ENCODE results near the gene C13orf46. TPM values are rescaled to one million over a fixed set of nuclear protein-coding genes. Genes with fewer than 3 reads are reported as not detected.

Gene C13orf46
- total RNA-seq, 1 donor from 2014 or later, result 0.33 TPM

- Histone ChIP-seq H3K4me3 (no peak overlapping the region), H3K36me3 (no peaks in the 10 kb centered on the region), H3K9me3 (replicated peaks) (no peaks in the 10 kb centered on the region), H3K27ac (replicated peaks) (no peak overlapping the region), H3K4me1 (peaks cover 31% of the 10 kb centered on the region), H3K27me3 (ENCODE audit: low read depth) (peaks cover 32% of the 10 kb centered on the region)
- no peak for TF ChIP-seq CTCF (IDR thresholded peaks at IDR 0.05; ENCODE audit: borderline replicate concordance)
- intact Hi-C loops (cut with micrococcal nuclease), result no loop called here
- no peak for DNase-seq
These were observed 37.5 kb downstream of the C13orf46 start for GRCh38 chr13:113936166-113936965.

GRCh38 chr13:113935001-113935844 is 38.7 kb downstream of the C13orf46 start:
- peaks cover 32% of the 10 kb centered on the region for H3K27me3 ChIP-seq (ENCODE audit: low read depth)
- peak overlapping the region; percentile 42 for H3K27ac ChIP-seq (replicated peaks)
- intact Hi-C loops (cut with micrococcal nuclease), result no loop called here
- TF ChIP-seq CTCF (IDR thresholded peaks at IDR 0.05; ENCODE audit: borderline replicate concordance), result no peak
- no peak for DNase-seq
- H3K4me3 ChIP-seq, result no peak overlapping the region
- peaks cover 33% of the 10 kb centered on the region for H3K4me1 ChIP-seq
- H3K9me3 ChIP-seq (replicated peaks), result no peaks in the 10 kb centered on the region
- H3K36me3 ChIP-seq, result no peaks in the 10 kb centered on the region

- no peak for TF ChIP-seq CTCF (IDR thresholded peaks at IDR 0.05; ENCODE audit: borderline replicate concordance)
- Histone ChIP-seq H3K27ac (replicated peaks) (no peak overlapping the region), H3K36me3 (no peaks in the 10 kb centered on the region), H3K4me1 (peaks cover 39% of the 10 kb centered on the region), H3K9me3 (replicated peaks) (no peaks in the 10 kb centered on the region), H3K27me3 (ENCODE audit: low read depth) (peaks cover 25% of the 10 kb centered on the region), H3K4me3 (no peak overlapping the region)
- intact Hi-C loops (cut with micrococcal nuclease), result no loop called here
- no peak for DNase-seq
These were observed 39.3 kb downstream of the C13orf46 start for GRCh38 chr13:113934576-113934975.

GRCh38 chr13:113933901-113934300 is 40.0 kb downstream of the C13orf46 start:
- Histone ChIP-seq H3K9me3 (replicated peaks) (no peaks in the 10 kb centered on the region), H3K27me3 (ENCODE audit: low read depth) (peaks cover 18% of the 10 kb centered on the region), H3K4me1 (peaks cover 46% of the 10 kb centered on the region), H3K4me3 (no peak overlapping the region), H3K36me3 (no peaks in the 10 kb centered on the region), H3K27ac (replicated peaks) (no peak overlapping the region)
- DNase-seq, result peak; percentile 7
- intact Hi-C loops (cut with micrococcal nuclease), result no loop called here
- no peak for TF ChIP-seq CTCF (IDR thresholded peaks at IDR 0.05; ENCODE audit: borderline replicate concordance)

DNA sequence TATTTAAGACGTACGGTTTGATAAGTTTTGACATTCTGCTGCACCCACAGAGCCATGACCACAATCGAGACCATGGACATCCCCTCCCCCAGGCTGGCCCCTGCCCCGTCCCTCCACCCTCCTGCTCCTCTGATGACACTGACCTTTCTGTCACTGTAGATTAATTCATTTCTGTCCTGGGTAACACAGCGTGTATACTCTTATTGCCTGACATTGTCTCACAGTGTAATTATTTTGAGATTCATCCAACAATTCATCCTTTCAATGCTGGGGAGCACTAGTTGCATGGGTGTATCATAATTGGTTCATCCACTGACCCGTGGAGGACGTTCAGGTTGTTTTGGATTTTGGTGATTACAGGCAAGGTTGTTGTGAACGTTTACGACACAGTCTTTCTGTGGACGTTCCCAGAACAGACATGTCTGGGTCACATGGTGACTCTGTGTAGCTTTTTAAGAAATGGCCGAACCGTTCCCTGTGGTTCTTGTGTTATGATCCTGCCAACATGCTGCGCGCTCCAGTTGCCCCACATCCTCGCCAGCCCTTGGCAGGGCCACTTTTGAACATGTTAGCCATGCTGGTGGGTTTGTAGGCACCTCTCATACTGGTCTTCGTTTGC is 41.9 kb downstream of the C13orf46 start:
- intact Hi-C loops (cut with micrococcal nuclease), result no loop called here
- peaks cover 52% of the 10 kb centered on the region for H3K4me1 ChIP-seq
- peaks cover 9% of the 10 kb centered on the region for H3K27me3 ChIP-seq (ENCODE audit: low read depth)
- no peaks in the 10 kb centered on the region for H3K36me3 ChIP-seq
- TF ChIP-seq CTCF (IDR thresholded peaks at IDR 0.05; ENCODE audit: borderline replicate concordance), result no peak
- no peak overlapping the region for H3K27ac ChIP-seq (replicated peaks)
- no peak overlapping the region for H3K4me3 ChIP-seq
- H3K9me3 ChIP-seq (replicated peaks), result no peaks in the 10 kb centered on the region
- DNase-seq, result no peak
